Activated CD4-positive, alpha-beta T cell treated with anti-CD3 and anti-CD28 coated beads, Interleukin-2, amount 10 ng/mL, durations not matched to agents 24 days and 14 days (primary cell): Measurements from ENCODE around the gene USP30. TPM values are rescaled to one million over a fixed set of nuclear protein-coding genes. Genes with fewer than 3 reads are reported as not detected.

Experiments used
- DNase-seq: peaks from one replicate; pipeline ENCODE4 v3.0.0; 2022
- H3K27ac Mint-ChIP-seq: one replicate; pipeline ENCODE4 v1.8.0; 2022; ENCODE audit warnings: mild to moderate bottlenecking, mixed read lengths
- H3K27me3 Mint-ChIP-seq: one replicate; pipeline ENCODE4 v1.8.0; 2022; ENCODE audit warnings: mixed read lengths
- H3K36me3 Mint-ChIP-seq: one replicate; pipeline ENCODE4 v1.8.0; 2022; ENCODE audit warnings: low read depth, mild to moderate bottlenecking, mixed read lengths
- H3K4me1 Mint-ChIP-seq: one replicate; pipeline ENCODE4 v1.8.0; 2021; ENCODE audit warnings: mixed read lengths
- H3K4me3 Mint-ChIP-seq: one replicate; pipeline ENCODE4 v1.8.0; 2022; ENCODE audit warnings: mild to moderate bottlenecking, moderate library complexity, mixed read lengths
- H3K9me3 Mint-ChIP-seq: one replicate; pipeline ENCODE4 v1.8.0; 2021; ENCODE audit warnings: mixed read lengths
- intact Hi-C: fragments of 100-400 bp; cut with micrococcal nuclease; formaldehyde crosslinking; loops from one replicate; pipeline ENCODE4 v1.15.1; 2023
- total RNA-seq: library from RNA; stranded (reverse); gene quantifications from 2 replicates; pipeline ENCODE4 v1.2.3, GENCODE V29; 2022

Gene USP30
- total RNA-seq, 1 donor from 2014 or later, result 6.6 TPM

GRCh38 chr12:109114644-109115043 lies 62.3 kb downstream of the USP30 start:
- no peak overlapping the region for H3K27ac Mint-ChIP-seq
- no peaks in the 10 kb centered on the region for H3K27me3 Mint-ChIP-seq
- H3K4me3 Mint-ChIP-seq, result no peak overlapping the region
- H3K4me1 Mint-ChIP-seq, result peaks cover 10% of the 10 kb centered on the region
- H3K9me3 Mint-ChIP-seq, result no peaks in the 10 kb centered on the region
- intact Hi-C loops, result loop anchor here (10.0 kb wide), 1 partner anchor 130 kb away; no protein-coding TSS in a partner anchor
- H3K36me3 Mint-ChIP-seq, result peaks cover 6% of the 10 kb centered on the region
- no peak for DNase-seq

- no peak overlapping the region for H3K4me3 Mint-ChIP-seq
- DNase-seq, result no peak
- intact Hi-C loops, result loop anchor here (10.0 kb wide), 1 partner anchor 129 kb away; no protein-coding TSS in a partner anchor
- peaks cover 8% of the 10 kb centered on the region for H3K4me1 Mint-ChIP-seq
- H3K9me3 Mint-ChIP-seq, result no peaks in the 10 kb centered on the region
- H3K36me3 Mint-ChIP-seq, result peaks cover 4% of the 10 kb centered on the region
- no peaks in the 10 kb centered on the region for H3K27me3 Mint-ChIP-seq
- no peak overlapping the region for H3K27ac Mint-ChIP-seq
These were observed 63.0 kb downstream of the USP30 start for GRCh38 chr12:109115404-109115757.

GRCh38 chr12:109115758-109116610 lies 63.6 kb downstream of the USP30 start, which contains the start of gene ACACB:
Gene ACACB (plus strand): TSS chr12:109116587. CDS start chr12:109139406, 22,819 bp downstream.
- DNase-seq, result no peak
- H3K27ac Mint-ChIP-seq, result no peak within 1 kb of the TSS
- H3K9me3 Mint-ChIP-seq, result no peaks in the 10 kb centered on the region
- H3K4me1 Mint-ChIP-seq, result peaks cover 7% of the 10 kb centered on the region
- H3K4me3 Mint-ChIP-seq, result no peak within 1 kb of the TSS
- intact Hi-C loops, result loop anchor here (10.0 kb wide), 1 partner anchor 129 kb away; no protein-coding TSS in a partner anchor
- no peaks in the 10 kb centered on the region for H3K27me3 Mint-ChIP-seq
- H3K36me3 Mint-ChIP-seq, result no peaks in the 10 kb centered on the region

- H3K4me3 Mint-ChIP-seq, result no peak overlapping the region
- H3K27ac Mint-ChIP-seq, result no peak overlapping the region
- no peaks in the 10 kb centered on the region for H3K9me3 Mint-ChIP-seq
- no peaks in the 10 kb centered on the region for H3K36me3 Mint-ChIP-seq
- intact Hi-C loops, result loop anchor here (10.0 kb wide), 1 partner anchor 128 kb away; no protein-coding TSS in a partner anchor
- H3K4me1 Mint-ChIP-seq, result peaks cover 6% of the 10 kb centered on the region
- H3K27me3 Mint-ChIP-seq, result no peaks in the 10 kb centered on the region
- DNase-seq, result no peak
These were observed 64.2 kb downstream of the USP30 start for GRCh38 chr12:109116611-109116949.

- DNase-seq, result no peak
- intact Hi-C loops, result no loop called here
- H3K9me3 Mint-ChIP-seq, result no peaks in the 10 kb centered on the region
- no peak overlapping the region for H3K4me3 Mint-ChIP-seq
- H3K27ac Mint-ChIP-seq, result no peak overlapping the region
- no peaks in the 10 kb centered on the region for H3K36me3 Mint-ChIP-seq
- H3K27me3 Mint-ChIP-seq, result no peaks in the 10 kb centered on the region
- peaks cover 3% of the 10 kb centered on the region for H3K4me1 Mint-ChIP-seq
These were observed 67.7 kb downstream of the USP30 start for GRCh38 chr12:109120095-109120494.

- no peak overlapping the region for H3K4me3 Mint-ChIP-seq
- no peaks in the 10 kb centered on the region for H3K27me3 Mint-ChIP-seq
- H3K36me3 Mint-ChIP-seq, result no peaks in the 10 kb centered on the region
- peaks cover 3% of the 10 kb centered on the region for H3K4me1 Mint-ChIP-seq
- no peak for DNase-seq
- H3K27ac Mint-ChIP-seq, result no peak overlapping the region
- no peaks in the 10 kb centered on the region for H3K9me3 Mint-ChIP-seq
- intact Hi-C loops, result no loop called here
These were observed 68.2 kb downstream of the USP30 start for GRCh38 chr12:109120557-109120956.

- no peaks in the 10 kb centered on the region for H3K9me3 Mint-ChIP-seq
- H3K4me3 Mint-ChIP-seq, result no peak overlapping the region
- intact Hi-C loops, result no loop called here
- H3K4me1 Mint-ChIP-seq, result no peaks in the 10 kb centered on the region
- H3K27ac Mint-ChIP-seq, result no peak overlapping the region
- no peaks in the 10 kb centered on the region for H3K27me3 Mint-ChIP-seq
- H3K36me3 Mint-ChIP-seq, result no peaks in the 10 kb centered on the region
- DNase-seq, result no peak
These were observed 69.0 kb downstream of the USP30 start for GRCh38 chr12:109121346-109121880.

- H3K27ac Mint-ChIP-seq, result no peak overlapping the region
- no peak overlapping the region for H3K4me3 Mint-ChIP-seq
- no peaks in the 10 kb centered on the region for H3K4me1 Mint-ChIP-seq
- H3K9me3 Mint-ChIP-seq, result no peaks in the 10 kb centered on the region
- DNase-seq, result no peak
- intact Hi-C loops, result no loop called here
- H3K27me3 Mint-ChIP-seq, result no peaks in the 10 kb centered on the region
- no peaks in the 10 kb centered on the region for H3K36me3 Mint-ChIP-seq
These were observed 72.7 kb downstream of the USP30 start for GRCh38 chr12:109124878-109125648.

GRCh38 chr12:109125791-109126190 lies 73.4 kb downstream of the USP30 start:
- H3K27ac Mint-ChIP-seq, result no peak overlapping the region
- no peaks in the 10 kb centered on the region for H3K9me3 Mint-ChIP-seq
- H3K4me1 Mint-ChIP-seq, result no peaks in the 10 kb centered on the region
- DNase-seq, result no peak
- no peaks in the 10 kb centered on the region for H3K36me3 Mint-ChIP-seq
- no peaks in the 10 kb centered on the region for H3K27me3 Mint-ChIP-seq
- no peak overlapping the region for H3K4me3 Mint-ChIP-seq
- intact Hi-C loops, result no loop called here

GRCh38 chr12:109126784-109127183 lies 74.4 kb downstream of the USP30 start:
- Mint-ChIP-seq H3K4me3 (no peak overlapping the region), H3K9me3 (no peaks in the 10 kb centered on the region), H3K27ac (no peak overlapping the region), H3K36me3 (no peaks in the 10 kb centered on the region), H3K4me1 (no peaks in the 10 kb centered on the region), H3K27me3 (no peaks in the 10 kb centered on the region)
- no peak for DNase-seq
- intact Hi-C loops, result no loop called here

- Mint-ChIP-seq H3K27ac (no peak overlapping the region), H3K9me3 (no peaks in the 10 kb centered on the region), H3K27me3 (no peaks in the 10 kb centered on the region), H3K4me1 (no peaks in the 10 kb centered on the region), H3K36me3 (no peaks in the 10 kb centered on the region), H3K4me3 (no peak overlapping the region)
- DNase-seq, result no peak
- intact Hi-C loops, result no loop called here
These were observed 75.3 kb downstream of the USP30 start for GRCh38 chr12:109127533-109128242.

- no peak overlapping the region for H3K27ac Mint-ChIP-seq
- DNase-seq, result no peak
- peaks cover 4% of the 10 kb centered on the region for H3K27me3 Mint-ChIP-seq
- no peaks in the 10 kb centered on the region for H3K4me1 Mint-ChIP-seq
- no peaks in the 10 kb centered on the region for H3K9me3 Mint-ChIP-seq
- H3K4me3 Mint-ChIP-seq, result no peak overlapping the region
- no peaks in the 10 kb centered on the region for H3K36me3 Mint-ChIP-seq
- intact Hi-C loops, result no loop called here
These were observed 78.1 kb downstream of the USP30 start for GRCh38 chr12:109130297-109131153.
